ENCODE results near the gene SLC9A9. TPM values are rescaled to one million over a fixed set of nuclear protein-coding genes. Genes with fewer than 3 reads are reported as not detected.

The SLC9A9 gene
- total RNA-seq, 1 experiment from 2014 or later: 1.4 TPM

- ChIA-PET CTCF (no interaction called here), POLR2A (ENCODE audit: low non-redundant PET) (no interaction called here)
- Histone ChIP-seq H3K9me3 (ENCODE audit: low read depth, low read length, poor library complexity, severe bottlenecking) (no peaks in the 10 kb centered on the region), H3K4me3 (ENCODE audit: low read depth, low read length, poor library complexity, severe bottlenecking) (no peak overlapping the region), H3K4me1 (ENCODE audit: insufficient read depth, low read length, poor library complexity, severe bottlenecking) (no peaks in the 10 kb centered on the region), H3K27ac (ENCODE audit: low read depth, low read length, poor library complexity, severe bottlenecking) (no peak overlapping the region), H3K27me3 (replicated peaks; ENCODE audit: insufficient read depth, low read depth, low read length, poor library complexity) (no peaks in the 10 kb centered on the region), H3K36me3 (ENCODE audit: insufficient read depth, low read length, poor library complexity, severe bottlenecking) (no peaks in the 10 kb centered on the region)
- no peak for DNase-seq (ENCODE audit: low spot score)
- BruUV-seq (replicated peaks): no TSS peak
- intact Hi-C loops (cut with micrococcal nuclease; ENCODE audit: unreplicated experiment): no loop called here
- TF ChIP-seq EZH2 (IDR thresholded peaks at IDR 0.05; ENCODE audit: borderline replicate concordance, low read depth, low read length, poor library complexity, severe bottlenecking): no peak
- TF ChIP-seq, protein P1, sequence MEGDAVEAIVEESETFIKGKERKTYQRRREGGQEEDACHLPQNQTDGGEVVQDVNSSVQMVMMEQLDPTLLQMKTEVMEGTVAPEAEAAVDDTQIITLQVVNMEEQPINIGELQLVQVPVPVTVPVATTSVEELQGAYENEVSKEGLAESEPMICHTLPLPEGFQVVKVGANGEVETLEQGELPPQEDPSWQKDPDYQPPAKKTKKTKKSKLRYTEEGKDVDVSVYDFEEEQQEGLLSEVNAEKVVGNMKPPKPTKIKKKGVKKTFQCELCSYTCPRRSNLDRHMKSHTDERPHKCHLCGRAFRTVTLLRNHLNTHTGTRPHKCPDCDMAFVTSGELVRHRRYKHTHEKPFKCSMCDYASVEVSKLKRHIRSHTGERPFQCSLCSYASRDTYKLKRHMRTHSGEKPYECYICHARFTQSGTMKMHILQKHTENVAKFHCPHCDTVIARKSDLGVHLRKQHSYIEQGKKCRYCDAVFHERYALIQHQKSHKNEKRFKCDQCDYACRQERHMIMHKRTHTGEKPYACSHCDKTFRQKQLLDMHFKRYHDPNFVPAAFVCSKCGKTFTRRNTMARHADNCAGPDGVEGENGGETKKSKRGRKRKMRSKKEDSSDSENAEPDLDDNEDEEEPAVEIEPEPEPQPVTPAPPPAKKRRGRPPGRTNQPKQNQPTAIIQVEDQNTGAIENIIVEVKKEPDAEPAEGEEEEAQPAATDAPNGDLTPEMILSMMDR (conservative IDR thresholded peaks at IDR 0.05; ENCODE audit: low read depth, low read length): no peak
These were observed 533.8 kb downstream of the SLC9A9 start for GRCh38 chr3:143314251-143315093.

GRCh38 chr3:143313893-143314188 is 534.4 kb downstream of the SLC9A9 start:
- H3K36me3 ChIP-seq (ENCODE audit: insufficient read depth, low read length, poor library complexity, severe bottlenecking): no peaks in the 10 kb centered on the region
- CTCF ChIA-PET: no interaction called here
- TF ChIP-seq, protein P1 (conservative IDR thresholded peaks at IDR 0.05; ENCODE audit: low read depth, low read length): no peak
- TF ChIP-seq EZH2 (IDR thresholded peaks at IDR 0.05; ENCODE audit: borderline replicate concordance, low read depth, low read length, poor library complexity, severe bottlenecking): no peak
- no peaks in the 10 kb centered on the region for H3K9me3 ChIP-seq (ENCODE audit: low read depth, low read length, poor library complexity, severe bottlenecking)
- no peaks in the 10 kb centered on the region for H3K4me1 ChIP-seq (ENCODE audit: insufficient read depth, low read length, poor library complexity, severe bottlenecking)
- no peak for DNase-seq (ENCODE audit: low spot score)
- no peak overlapping the region for H3K27ac ChIP-seq (ENCODE audit: low read depth, low read length, poor library complexity, severe bottlenecking)
- POLR2A ChIA-PET (ENCODE audit: low non-redundant PET): no interaction called here
- intact Hi-C loops (cut with micrococcal nuclease; ENCODE audit: unreplicated experiment): no loop called here
- H3K4me3 ChIP-seq (ENCODE audit: low read depth, low read length, poor library complexity, severe bottlenecking): no peak overlapping the region
- no peaks in the 10 kb centered on the region for H3K27me3 ChIP-seq (replicated peaks; ENCODE audit: insufficient read depth, low read depth, low read length, poor library complexity)
- BruUV-seq (replicated peaks): no TSS peak

- intact Hi-C loops (cut with micrococcal nuclease; ENCODE audit: unreplicated experiment): no loop called here
- POLR2A ChIA-PET (ENCODE audit: low non-redundant PET): no interaction called here
These were observed 535.0 kb downstream of the SLC9A9 start for GRCh38 chr3:143313025-143313892.

More at GRCh38 chr3:143313025-143313892, 535.0 kb downstream of the SLC9A9 start:
- CTCF ChIA-PET: no interaction called here
- no peaks in the 10 kb centered on the region for H3K9me3 ChIP-seq (ENCODE audit: low read depth, low read length, poor library complexity, severe bottlenecking)
- no peaks in the 10 kb centered on the region for H3K4me1 ChIP-seq (ENCODE audit: insufficient read depth, low read length, poor library complexity, severe bottlenecking)
- H3K27ac ChIP-seq (ENCODE audit: low read depth, low read length, poor library complexity, severe bottlenecking): no peak overlapping the region
- no peaks in the 10 kb centered on the region for H3K27me3 ChIP-seq (replicated peaks; ENCODE audit: insufficient read depth, low read depth, low read length, poor library complexity)
- BruUV-seq (replicated peaks): no TSS peak
- no peaks in the 10 kb centered on the region for H3K36me3 ChIP-seq (ENCODE audit: insufficient read depth, low read length, poor library complexity, severe bottlenecking)
- TF ChIP-seq EZH2 (IDR thresholded peaks at IDR 0.05; ENCODE audit: borderline replicate concordance, low read depth, low read length, poor library complexity, severe bottlenecking): no peak
- TF ChIP-seq, protein P1 (conservative IDR thresholded peaks at IDR 0.05; ENCODE audit: low read depth, low read length): no peak
- no peak for DNase-seq (ENCODE audit: low spot score)
- H3K4me3 ChIP-seq (ENCODE audit: low read depth, low read length, poor library complexity, severe bottlenecking): no peak overlapping the region
